ENCODE results near the gene PHKG1.
"Not testable (repeated sequence)": the region's sequence is repeated elsewhere in the genome, so short reads cannot be mapped to it uniquely, and the experiment has no call there.

The PHKG1 gene

GRCh38 chr7:56051339-56052191 lies 41.2 kb downstream of the PHKG1 start, which contains the start of the genes CCT6A and PSPH:
TSS of gene CCT6A (plus strand) at chr7:56051765. CDS start at chr7:56051849, 84 bp downstream.
TSS of gene PSPH (minus strand) at chr7:56051444. CDS start at chr7:56021212, 30,232 bp downstream.
- Histone ChIP-seq H3K9me3 (ENCODE audit: low read depth, low read length) (no peaks in the 10 kb centered on the region), H3K4me3 (peak within 1 kb of the TSS; percentile 82), H3K9ac (ENCODE audit: insufficient read length) (peak within 1 kb of the TSS; percentile 99), H3K36me3 (ENCODE audit: insufficient read depth, low read length) (peaks cover 40% of the 10 kb centered on the region), H3K27ac (peak within 1 kb of the TSS; percentile 84)
- TF ChIP-seq POLR2AphosphoS5 (IDR thresholded peaks at IDR 0.05; ENCODE audit: borderline replicate concordance, low read depth, low read length) (peak; percentile 92), EZH2 (IDR thresholded peaks at IDR 0.05) (no peak), FOXP2 (optimal IDR thresholded peaks at IDR 0.05; ENCODE audit: control extremely low read depth, extremely low read length, insufficient read depth) (peak; percentile 79)
- DNase-seq (ENCODE audit: low read depth, low spot score) = no peak

DNA sequence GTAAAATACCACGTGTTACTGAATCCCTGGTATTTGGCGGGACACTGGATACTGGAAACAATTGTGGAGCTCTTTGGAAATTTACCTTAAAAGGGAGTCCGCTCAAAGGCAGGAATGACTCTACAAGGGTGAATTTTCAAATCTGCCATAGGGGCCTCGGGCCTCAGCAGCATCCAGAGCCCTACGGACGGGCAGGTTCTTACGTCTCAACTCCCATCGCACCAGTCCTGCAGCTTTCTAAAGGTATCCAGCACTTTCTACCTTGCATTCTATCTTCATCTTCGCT lies 41.8 kb downstream of the PHKG1 start:
- no peaks in the 10 kb centered on the region for H3K9me3 ChIP-seq (ENCODE audit: low read depth, low read length)
- no peak for DNase-seq (ENCODE audit: low read depth, low spot score)
- H3K36me3 ChIP-seq (ENCODE audit: insufficient read depth, low read length) = peaks cover 34% of the 10 kb centered on the region
- no peak for TF ChIP-seq FOXP2 (optimal IDR thresholded peaks at IDR 0.05; ENCODE audit: control extremely low read depth, extremely low read length, insufficient read depth)
- no peak for TF ChIP-seq POLR2AphosphoS5 (IDR thresholded peaks at IDR 0.05; ENCODE audit: borderline replicate concordance, low read depth, low read length)
- TF ChIP-seq EZH2 (IDR thresholded peaks at IDR 0.05) = no peak
- peak overlapping the region; percentile 83 for H3K27ac ChIP-seq
- peak overlapping the region; percentile 94 for H3K9ac ChIP-seq (ENCODE audit: insufficient read length)
- H3K4me3 ChIP-seq = peak overlapping the region; percentile 82

DNA sequence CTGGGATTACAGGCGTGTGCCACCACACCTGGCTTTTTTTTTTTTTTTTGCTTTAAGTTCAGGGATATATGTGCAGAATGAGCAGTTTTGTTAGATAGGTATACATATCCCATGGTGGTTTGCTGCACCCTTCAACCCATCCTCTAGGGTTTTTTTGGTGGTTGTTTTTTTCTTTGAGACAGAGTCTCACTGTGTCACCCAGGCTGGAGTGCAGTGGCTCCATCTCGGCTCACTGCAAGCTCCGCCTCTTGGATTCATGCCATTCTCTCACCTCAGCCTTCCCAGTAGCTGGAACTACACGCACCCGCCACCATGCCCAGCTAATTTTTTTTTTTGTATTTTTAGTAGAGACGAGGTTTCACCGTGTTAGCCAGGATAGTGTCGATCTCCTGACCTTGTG lies 44.0 kb downstream of the PHKG1 start:
- Histone ChIP-seq H3K27ac (peak overlapping the region; percentile 64; the same call in 1 of the 2 replicates), H3K36me3 (ENCODE audit: insufficient read depth, low read length) (peaks cover 12% of the 10 kb centered on the region)
- not testable (repeated sequence) for H3K9ac ChIP-seq (ENCODE audit: insufficient read length); H3K4me3 ChIP-seq; DNase-seq (ENCODE audit: low read depth, low spot score); H3K9me3 ChIP-seq (ENCODE audit: low read depth, low read length)

- H3K4me3 ChIP-seq = no peak overlapping the region
- DNase-seq (ENCODE audit: low read depth, low spot score) = no peak
- no peak overlapping the region for H3K9ac ChIP-seq (ENCODE audit: insufficient read length)
- peaks cover 6% of the 10 kb centered on the region for H3K36me3 ChIP-seq (ENCODE audit: insufficient read depth, low read length)
- H3K27ac ChIP-seq = peak overlapping the region; percentile 64; the same call in 1 of the 2 replicates
- no peaks in the 10 kb centered on the region for H3K9me3 ChIP-seq (ENCODE audit: low read depth, low read length)
- TF ChIP-seq POLR2AphosphoS5 (IDR thresholded peaks at IDR 0.05; ENCODE audit: borderline replicate concordance, low read depth, low read length) = no peak
- TF ChIP-seq FOXP2 (optimal IDR thresholded peaks at IDR 0.05; ENCODE audit: control extremely low read depth, extremely low read length, insufficient read depth) = no peak
- TF ChIP-seq EZH2 (IDR thresholded peaks at IDR 0.05) = no peak
These were observed 44.5 kb downstream of the PHKG1 start for GRCh38 chr7:56048245-56048644.

- DNase-seq (ENCODE audit: low read depth, low spot score) = not testable (repeated sequence)
- H3K27ac ChIP-seq = peak overlapping the region; percentile 39
These were observed 45.2 kb downstream of the PHKG1 start for GRCh38 chr7:56047446-56048116.

GRCh38 chr7:56046721-56047445 lies 45.9 kb downstream of the PHKG1 start:
- Histone ChIP-seq H3K4me3 (no peak overlapping the region), H3K27ac (peak overlapping the region; percentile 39), H3K36me3 (ENCODE audit: insufficient read depth, low read length) (0 out of 2 replicates have a peak, but pooled peaks cover 3% of the 10 kb centered on the region), H3K9ac (ENCODE audit: insufficient read length) (no peak overlapping the region), H3K9me3 (ENCODE audit: low read depth, low read length) (no peaks in the 10 kb centered on the region)
- DNase-seq (ENCODE audit: low read depth, low spot score) = no peak
- TF ChIP-seq EZH2 (IDR thresholded peaks at IDR 0.05) (no peak), FOXP2 (optimal IDR thresholded peaks at IDR 0.05; ENCODE audit: control extremely low read depth, extremely low read length, insufficient read depth) (no peak), POLR2AphosphoS5 (IDR thresholded peaks at IDR 0.05; ENCODE audit: borderline replicate concordance, low read depth, low read length) (no peak)

More at GRCh38 chr7:56047446-56048116, 45.2 kb downstream of the PHKG1 start:
- H3K9me3 ChIP-seq (ENCODE audit: low read depth, low read length); H3K36me3 ChIP-seq (ENCODE audit: insufficient read depth, low read length); H3K4me3 ChIP-seq; H3K9ac ChIP-seq (ENCODE audit: insufficient read length): not testable (repeated sequence)

GRCh38 chr7:56045758-56046157 lies 47.0 kb downstream of the PHKG1 start:
- H3K4me3 ChIP-seq; H3K27ac ChIP-seq; H3K36me3 ChIP-seq (ENCODE audit: insufficient read depth, low read length); DNase-seq (ENCODE audit: low read depth, low spot score); H3K9ac ChIP-seq (ENCODE audit: insufficient read length); H3K9me3 ChIP-seq (ENCODE audit: low read depth, low read length): not testable (repeated sequence)

DNA sequence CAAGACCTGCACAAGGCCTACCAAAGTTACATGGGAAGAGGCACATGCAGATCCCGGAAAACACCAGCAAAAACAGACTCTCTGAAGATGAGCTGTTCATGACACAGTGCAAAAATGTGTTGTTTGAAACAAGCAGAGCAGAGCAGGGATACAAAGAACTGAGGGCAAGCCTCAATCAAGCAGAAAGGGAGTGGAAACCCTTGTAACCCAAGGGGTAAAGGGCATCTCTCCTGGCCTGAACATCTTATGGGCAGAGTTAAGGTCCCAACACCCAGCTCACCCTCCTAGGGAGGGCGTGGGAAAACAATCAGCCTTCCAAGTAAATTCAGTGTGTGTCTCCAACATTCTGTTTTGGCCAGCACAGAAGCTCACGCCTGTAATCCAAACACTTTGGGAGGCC lies 52.0 kb downstream of the PHKG1 start:
- H3K27ac ChIP-seq = peak overlapping the region; percentile 36; the same call in 1 of the 2 replicates
- no peak for TF ChIP-seq POLR2AphosphoS5 (IDR thresholded peaks at IDR 0.05; ENCODE audit: borderline replicate concordance, low read depth, low read length)
- TF ChIP-seq FOXP2 (optimal IDR thresholded peaks at IDR 0.05; ENCODE audit: control extremely low read depth, extremely low read length, insufficient read depth) = no peak
- no peak for TF ChIP-seq EZH2 (IDR thresholded peaks at IDR 0.05)

More for the DNA sequence above, 52.0 kb downstream of the PHKG1 start:
- DNase-seq (ENCODE audit: low read depth, low spot score) = no peak
- H3K9ac ChIP-seq (ENCODE audit: insufficient read length) = no peak overlapping the region
- H3K36me3 ChIP-seq (ENCODE audit: insufficient read depth, low read length) = 0 out of 2 replicates have a peak, but pooled peaks cover 3% of the 10 kb centered on the region
- no peak overlapping the region for H3K4me3 ChIP-seq
- H3K9me3 ChIP-seq (ENCODE audit: low read depth, low read length) = no peaks in the 10 kb centered on the region

All from SK-N-MC (cell line).